ENCODE measurements around the gene XYLB.

The XYLB gene

DNA sequence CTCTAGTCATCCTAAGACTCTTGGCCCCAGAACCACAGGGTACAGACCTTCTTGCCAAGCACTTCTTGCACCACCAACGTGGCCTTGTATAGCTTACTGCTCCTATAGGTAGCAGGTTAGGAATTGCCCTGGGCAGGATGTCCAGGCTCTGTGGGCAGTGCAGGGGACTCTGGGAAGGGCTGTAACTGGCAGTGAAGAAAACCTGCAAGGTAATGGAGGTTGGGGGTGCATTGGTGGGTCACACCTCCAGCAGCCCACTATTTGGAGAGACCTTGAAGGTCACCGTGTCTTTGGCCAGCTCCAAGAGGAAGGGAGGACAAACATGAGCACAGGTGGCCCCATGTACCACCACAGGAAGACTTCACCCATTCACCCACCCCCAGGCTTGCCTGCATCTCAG, 21.3 kb upstream of the XYLB start:
- DNase-seq: no peak

DNA sequence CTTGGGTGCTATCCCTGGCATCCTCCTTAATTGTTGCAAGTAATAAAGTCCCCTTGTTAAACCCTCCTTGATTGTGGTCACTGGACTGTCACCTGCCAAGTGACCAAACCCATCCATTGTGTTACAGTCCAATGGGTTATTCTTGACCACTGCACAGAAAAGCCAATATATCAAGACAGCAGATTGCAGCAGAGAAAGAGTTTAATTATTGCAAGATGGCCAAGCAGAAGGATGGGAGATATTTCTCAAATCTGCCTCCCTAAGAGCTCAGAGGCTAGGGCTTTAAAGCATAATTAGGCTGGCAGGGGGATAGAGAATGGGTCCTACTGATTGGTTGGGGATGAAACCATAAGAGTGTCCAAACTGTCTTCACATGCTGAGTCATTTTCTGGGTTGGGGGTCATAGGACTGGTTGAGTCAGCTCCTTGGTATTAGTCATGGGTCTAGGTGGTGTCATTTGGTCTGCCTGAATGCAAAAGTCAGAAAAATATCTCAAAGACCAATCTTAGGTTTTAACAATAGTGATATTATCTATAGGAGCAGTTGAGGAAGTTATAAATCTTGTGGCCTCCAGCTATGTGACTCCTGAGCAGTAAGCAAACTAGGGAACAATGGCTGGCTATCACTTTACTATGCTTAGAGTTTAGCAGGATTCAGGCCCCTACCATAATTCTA, 19.1 kb upstream of the XYLB start:
- DNase-seq: no peak

DNA sequence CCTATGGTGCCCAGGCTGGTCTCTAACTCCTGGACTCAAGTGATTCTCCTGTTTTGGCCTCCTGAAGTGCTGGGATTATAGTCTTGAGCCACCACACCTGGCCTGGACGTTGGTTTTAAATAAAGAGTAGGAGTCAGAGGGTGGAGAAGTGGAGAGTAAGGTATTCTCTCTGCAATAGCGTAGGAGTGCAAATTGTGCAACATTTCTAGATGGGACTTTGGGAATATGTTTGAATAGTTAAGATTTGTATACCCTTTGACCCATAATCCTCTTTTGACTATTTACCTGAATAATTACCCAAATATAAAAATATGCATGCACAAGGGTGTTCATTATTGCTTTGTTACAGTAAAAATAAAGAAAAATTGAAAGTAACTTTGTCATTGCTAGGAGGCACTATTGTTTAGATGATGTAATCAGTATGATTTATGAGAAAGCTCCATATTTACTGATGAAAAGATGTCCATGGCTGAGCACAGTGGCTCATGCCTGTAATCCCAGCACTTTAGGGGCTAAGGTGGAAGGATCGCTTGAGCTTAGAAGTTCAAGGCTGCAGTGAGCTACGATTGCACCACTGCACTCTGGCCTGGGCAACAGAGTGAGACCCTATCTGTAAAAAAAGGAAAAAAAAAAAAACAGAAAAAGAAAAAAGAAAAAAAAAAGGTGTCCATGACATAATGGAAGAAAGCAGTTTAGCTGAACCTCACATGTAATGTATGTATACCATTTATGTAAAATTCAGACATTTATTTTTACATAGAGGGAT, 15.1 kb upstream of the XYLB start:
- DNase-seq: no peak

DNA sequence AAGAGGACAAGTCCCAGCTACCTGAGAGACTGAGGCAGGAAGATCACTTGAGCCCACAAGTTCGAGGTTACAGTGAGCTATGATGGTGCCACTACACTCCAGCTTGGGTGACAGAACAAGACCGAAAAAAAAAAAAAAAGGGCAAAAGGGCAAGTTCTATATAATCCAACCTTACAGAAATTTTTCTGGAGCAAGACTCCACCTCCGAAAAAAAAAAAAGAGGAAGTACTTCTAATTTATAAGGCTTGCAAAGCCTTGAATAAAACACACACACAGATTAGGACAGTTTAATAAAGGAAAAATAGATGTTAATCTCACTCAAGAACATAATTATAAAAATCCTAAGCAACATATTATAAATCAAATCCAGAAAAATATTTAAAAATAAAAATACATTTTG, 14.4 kb upstream of the XYLB start:
- no peak for DNase-seq

DNA sequence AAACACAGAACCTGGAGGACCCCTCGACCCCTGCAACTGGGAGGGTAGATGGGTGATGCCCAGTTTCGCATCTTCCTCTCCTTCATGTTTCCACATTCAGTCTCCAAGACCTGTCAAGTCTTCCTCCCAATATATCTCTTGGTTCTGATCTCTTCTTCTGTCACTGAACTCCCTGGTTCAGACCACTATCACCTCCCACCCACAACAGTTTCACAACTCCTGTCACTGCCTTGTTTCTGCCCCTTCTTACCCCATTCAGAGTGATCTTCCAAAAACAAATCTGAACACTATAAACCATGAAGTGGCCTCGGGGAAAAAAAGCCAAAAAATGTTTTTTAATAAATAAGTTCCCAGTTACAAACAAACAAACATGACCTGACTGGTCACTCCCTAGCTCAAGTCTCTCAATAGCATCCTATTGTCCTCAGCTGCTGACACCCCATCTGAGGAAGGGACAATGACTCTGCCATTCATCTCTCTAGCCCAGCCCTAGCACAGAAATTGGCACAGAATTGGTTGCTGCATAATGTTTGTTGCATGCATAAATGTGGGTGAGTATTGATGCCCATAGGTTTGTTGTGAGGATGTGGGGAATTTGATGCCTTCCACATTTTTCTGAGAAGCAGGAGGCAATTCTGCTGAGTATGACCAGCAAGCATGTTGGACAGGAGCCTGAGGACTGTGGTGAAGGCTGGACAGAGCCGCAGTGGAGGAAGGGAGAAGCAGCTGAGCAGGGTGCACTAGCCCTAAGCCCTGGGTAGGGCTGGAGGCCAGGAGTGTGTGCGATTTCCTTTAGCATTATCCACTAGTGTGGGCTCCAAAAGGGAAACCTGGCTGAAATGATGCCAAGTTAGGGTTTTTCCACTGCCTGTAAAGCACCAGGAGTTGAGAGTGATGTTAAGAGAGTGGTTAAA, 12.2 kb upstream of the XYLB start:
- DNase-seq: no peak

DNA sequence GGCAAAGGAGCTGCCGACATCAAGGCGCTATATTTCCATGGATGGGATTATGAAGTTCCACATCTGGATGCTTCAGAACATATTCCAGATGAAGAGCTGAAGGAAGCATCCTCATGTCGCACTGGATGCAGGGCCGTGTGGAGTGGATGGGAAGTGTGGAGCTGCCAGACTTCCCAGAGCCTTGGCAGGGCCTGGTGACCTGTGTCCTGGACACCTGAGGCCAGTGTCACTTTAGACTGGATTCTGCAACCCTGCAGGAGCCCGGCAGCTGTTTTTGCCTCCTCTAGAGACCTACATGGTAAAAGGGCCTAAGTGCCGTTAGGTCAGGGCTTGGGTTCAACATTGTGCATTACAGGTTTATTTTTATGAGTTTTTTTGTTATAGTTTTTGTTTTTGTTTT, 11.3 kb upstream of the XYLB start:
- no peak for DNase-seq

DNA sequence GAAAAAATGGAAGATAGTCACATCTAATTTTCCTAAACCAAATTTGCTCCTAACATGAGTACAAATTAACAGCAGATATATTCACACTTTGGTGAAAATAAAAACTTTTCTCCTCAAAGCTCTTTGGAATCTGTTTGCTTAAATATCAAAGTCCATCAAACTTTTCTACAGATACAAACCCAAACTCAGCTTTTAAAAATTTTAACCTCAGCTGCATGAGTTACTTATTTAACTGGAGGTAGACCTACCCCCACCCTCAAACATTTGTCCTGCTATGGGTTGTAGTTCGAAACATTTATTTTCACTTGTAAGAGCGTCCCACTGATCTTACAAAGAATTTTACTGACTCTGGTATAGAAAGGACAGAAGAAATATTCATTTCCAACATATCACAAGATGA, 8.9 kb upstream of the XYLB start:
- no peak for DNase-seq

DNA sequence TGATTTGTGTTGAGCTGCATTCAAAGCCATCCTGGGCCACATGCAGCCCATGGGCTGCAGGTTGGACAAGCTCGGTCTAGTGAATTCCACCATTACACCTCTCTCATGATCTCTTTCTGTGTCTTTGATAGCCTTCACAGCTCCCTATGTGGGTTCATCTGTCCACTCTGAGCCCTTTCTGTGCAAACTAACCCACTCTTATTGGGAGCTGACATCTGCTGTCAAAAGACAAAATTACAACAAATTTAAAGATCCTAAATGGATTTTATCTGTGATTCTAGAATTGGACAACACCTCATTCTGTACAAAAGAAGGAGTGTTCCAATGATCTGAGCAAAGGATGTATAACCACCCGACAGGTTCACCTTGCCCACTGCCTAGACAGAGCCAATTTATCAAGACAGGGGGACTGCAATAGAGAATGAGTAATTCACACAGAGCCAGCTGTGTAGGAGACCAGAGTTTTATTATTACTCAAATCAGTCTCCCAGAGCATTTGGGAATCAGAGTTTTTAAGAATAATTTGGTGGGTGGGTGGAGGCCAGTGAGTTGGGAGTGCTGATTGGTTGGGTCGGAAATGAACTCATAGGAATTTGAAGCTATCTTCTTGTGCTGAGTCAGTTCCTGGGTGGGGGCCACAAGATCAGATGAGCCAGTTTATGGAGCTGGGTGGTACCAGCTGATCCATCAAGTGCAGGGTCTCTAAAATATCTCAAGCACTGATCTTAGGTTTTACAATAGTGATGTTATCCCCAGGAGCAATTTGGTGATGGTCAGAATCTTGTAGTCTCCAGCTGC, 2.6 kb upstream of the XYLB start:
- DNase-seq: no peak

DNA sequence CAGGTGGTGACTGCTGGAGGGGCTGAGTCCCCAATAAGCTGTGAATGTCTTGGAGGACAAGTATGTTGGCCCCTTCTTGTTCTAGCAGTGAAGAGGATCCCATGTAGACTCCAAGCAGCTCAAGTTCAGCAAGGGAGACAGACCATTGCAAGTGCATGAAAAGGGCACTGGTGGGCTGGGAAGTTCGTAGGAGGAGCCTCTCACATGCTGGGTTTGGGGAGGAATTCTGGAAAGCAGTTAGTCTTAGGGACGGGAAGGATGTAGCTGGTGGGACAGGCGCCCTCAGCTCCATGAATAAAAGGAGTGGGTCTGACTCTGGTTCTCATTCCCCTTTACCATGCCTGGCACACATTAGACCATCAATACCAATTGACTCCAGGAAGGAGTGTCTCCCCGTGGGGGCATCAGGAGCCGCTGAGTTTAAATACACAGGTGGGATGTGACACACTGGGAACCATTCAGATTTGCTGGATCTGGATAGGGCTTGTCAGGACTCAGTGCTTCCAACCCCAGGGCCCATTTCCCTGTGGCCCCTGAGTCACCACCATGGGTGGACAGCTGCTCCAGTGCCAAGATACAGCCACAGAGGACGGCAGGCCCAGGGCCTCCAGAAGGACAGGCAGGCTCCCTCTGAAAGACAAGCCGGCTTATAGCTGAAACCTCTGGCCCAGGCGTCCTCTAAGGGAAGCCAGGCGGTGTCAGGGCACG, 552 bp upstream of the XYLB start:
- DNase-seq: no peak

DNA sequence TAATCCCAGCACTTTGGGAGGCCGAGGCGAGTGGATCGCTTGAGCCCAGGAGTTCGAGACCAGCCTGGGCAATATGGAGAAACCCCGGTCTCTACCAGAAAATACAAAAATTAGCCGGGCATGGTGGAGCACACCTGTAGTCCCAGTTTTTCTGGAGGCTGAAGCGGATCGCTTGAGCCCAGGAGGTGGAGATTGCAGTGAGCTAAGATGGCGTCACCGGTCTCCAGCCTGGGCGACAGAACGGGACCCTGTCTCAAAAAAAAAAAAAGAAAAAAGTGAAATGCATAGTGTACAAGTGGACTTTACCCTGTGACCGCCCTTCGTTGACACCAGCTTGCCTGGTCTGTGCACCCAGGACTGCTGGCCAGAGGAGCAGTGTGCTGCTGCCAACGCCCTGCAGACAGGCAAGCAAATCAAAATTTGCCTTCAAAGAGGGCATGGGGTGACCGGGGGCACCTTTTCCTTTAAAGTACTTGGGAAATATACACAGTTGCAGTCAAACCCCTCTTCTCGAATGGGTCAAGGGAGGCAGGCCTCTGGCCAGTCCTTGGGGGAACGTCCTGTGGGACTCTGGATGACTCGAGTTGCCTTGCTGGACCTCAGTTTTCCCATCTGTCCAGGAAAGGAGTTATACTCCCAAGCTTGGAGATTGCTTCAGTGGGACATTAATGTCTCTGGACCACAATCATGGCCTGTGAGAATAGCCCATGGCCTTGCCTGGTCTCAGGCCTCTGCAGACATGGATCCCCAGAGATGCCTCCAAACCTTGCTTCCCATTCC, 1.0 kb downstream of the XYLB start:
- DNase-seq: no peak

DNA sequence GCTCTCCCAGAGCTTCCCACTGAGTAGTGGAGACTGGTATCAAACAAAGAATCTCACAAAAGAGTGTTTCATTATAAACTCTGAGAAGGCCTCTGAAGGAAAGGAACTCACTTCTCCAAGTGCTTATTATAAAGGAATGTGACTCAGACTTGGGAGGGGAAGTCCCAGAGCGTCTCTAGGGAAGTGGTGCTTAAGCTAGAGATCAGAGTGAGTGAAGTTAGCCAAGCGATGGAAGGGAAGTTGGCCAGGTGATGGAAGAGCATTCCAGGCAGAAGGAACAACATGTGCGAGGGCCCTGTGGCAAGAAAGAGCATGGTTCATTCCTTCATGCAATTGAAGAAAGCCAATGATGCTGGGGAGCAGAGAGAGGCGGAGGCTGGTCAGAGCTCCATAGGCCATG, 2.3 kb downstream of the XYLB start:
- no peak for DNase-seq

DNA sequence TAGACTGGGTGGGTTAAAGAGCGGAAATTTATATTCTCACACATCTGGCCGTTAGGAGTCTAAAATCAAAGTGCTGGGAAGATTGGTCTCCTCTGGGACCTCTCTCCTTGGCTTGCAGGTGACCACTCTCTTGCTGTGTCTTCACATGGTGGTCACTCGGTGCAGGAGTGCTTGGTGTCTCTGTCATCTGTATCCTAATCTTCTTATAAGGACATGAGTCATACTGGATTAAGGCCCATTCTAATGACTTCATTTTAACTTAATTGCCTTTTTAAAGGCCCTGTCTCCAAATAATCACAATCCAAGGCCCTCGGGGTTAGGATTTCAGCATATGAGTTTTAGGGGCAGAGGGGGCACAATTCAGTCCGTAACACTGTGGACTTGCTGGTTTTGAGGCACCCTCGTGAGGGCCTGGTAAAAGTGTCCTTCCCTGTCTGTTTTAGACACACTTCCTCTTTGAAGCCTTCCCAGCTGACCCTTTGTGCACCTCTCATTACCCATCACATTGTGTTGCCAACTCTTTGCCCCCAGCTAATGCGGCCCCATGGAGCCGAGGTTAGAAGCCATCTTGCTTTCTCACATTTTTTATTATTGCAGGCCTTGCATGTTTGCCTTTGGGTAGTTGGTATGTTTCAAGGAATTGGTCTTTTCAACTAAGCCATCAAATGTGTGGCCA, 3.2 kb downstream of the XYLB start:
- DNase-seq: no peak

DNA sequence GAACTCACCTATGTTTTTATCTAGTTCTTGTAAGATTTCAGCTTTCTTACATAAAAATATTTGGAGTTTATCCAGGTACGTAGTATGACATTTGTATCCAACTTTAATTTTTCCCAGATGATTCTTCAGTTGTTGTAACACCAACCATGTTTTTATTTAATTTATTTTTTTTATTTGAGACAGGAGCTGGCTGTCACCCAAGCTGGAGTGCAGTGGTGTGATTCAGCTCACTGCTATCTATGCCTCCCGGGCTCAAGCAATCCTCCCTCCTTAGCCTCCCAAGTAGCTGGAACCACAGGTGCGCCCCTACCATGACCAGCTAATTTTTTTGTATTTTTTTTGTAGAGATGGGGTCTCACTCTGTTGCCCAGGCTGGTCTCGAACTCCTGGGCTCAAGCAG, 6.6 kb downstream of the XYLB start:
- DNase-seq: no peak

DNA sequence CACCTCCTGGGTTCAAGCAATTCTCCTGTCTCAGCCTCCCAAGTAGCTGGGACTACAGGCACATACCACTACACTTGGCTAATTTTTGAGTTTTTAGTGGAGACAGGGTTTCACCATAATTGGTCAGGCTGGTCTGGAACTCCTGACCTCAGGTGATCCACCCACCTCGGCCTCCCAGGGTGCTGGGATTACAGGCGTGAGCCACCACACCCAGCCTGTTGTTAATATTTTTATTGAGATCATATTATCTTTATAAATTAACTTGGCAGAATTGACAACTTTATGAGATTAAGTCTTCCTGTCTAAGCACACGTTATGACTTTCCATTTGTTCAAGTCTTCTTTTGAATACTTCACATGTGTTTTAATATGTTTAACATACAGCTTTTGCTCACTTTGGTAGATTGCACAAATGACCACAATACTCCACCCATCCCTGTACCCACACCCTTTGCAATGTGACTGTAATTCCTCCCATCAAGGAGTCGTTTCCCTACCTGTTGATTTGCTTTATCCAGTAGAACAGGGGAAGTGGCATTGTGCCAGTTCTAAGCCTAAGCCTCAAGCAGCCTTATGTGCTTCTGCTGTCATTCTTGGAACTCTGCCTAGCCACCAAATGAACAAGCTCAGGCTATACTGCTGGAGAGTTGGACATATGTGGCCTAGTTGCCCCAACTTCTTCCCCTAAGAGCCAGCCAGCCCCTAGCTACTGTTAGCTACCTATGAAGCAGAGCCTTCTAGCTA, 8.2 kb downstream of the XYLB start:
- no peak for DNase-seq

DNA sequence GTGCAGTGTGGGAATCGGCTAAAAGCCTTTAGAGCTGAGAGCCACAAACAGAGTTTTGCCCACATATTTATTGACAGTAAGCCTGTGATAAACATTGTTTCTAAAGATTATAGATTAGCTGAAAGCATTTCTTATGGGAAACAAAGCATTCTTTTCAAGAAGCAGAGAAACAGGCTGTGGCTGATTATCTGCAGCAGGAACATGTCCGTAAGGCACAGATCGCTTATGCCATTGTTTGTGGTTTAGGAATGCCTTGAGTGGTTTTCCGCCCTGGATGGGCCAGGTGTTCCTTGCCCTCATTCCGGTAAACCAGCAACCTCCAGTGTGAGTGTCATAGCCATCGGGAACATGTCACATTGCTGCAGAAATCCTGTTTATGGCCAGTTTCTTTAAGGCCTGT, 12.5 kb downstream of the XYLB start:
- DNase-seq: no peak

DNA sequence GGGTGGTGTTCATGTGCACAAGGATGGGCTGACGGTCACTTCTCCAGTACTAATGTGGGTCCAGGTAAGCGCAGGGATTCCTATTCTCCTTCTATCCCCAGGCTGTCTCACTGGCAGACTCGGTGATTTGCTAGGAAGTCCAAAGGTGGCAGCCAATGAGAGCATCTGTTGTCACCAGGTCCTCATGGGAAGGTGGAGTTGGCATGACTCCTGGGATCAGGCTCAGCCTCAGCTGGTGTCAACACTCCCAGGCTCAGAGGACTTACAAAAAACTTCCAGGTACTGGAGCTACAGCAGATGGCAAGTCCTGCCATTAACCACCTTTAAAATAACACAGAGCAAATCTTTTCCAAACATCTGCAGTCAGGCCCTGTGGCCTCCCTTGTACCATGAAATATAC, 13.8 kb downstream of the XYLB start:
- DNase-seq: no peak

DNA sequence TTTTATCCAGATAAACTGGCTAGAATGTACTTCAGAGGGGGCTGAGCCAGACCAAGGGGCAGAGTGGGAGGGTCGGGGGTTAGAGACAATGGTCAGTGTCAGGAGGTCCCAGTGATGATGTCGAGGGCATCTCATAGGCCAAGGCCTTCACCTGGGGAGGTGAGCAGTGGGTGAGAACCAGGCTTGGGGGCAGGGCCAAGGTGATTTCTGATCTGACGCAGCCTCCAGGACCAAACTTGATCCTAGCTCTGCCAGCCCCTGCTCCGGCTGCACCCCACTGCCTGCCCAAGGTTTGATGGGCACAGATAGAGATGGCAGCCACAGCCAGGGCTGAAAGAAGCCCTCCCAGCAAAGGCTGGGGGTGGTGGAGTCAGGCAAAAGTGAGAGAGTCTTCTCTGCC, 14.9 kb downstream of the XYLB start:
- no peak for DNase-seq

DNA sequence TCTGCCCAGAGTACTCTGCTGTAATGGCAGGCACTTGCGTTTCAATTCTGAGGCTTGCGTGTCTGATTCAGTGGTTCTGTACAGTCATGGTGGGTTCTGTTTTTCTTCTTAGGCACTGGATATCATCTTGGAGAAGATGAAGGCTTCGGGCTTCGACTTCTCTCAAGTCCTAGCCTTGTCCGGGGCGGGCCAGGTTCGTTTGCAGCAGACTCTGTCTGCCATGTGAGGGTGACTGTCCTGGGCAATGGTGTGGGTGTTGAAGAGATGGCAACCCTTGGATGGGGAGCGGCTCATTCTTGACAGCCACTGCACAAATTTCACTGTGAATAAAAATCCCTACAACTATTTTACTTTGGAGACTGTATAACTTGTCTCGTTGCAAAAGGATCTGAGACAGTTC, 16.2 kb downstream of the XYLB start:
- no peak for DNase-seq

DNA sequence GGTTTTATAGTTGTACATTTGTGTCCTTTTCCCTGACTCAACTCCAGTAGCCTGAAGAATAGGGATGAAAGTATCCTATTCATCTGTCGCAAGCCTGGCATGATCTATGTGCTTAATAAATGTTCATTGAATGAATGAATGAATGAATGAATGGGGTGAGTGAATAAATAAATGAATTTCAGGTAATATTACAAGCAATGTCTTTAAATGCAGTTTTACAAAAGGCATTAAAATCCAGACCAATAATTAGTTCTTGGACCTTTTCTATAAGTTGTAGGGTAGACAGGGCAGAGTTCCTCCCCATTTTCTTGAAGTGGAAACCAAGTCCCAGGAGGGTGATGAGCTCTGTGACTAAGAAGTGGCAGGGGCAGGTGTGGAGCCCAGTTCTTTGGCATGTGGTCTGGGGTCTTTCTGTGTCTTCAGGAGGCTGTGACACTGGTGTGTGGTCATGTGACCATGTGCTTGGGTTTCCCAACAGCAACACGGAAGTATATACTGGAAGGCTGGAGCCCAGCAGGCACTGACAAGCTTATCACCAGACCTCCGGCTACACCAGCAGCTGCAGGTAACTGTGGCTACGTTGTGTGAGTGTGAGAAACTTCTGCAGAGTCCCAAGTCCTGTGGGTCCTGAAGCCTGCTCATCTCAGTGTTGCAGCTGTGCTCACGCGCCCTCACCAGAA, 18.3 kb downstream of the XYLB start:
- DNase-seq: no peak
